ENCODE measurements around the gene PTPN11. TPM values are rescaled to one million over a fixed set of nuclear protein-coding genes. Genes with fewer than 3 reads are reported as not detected.

PTPN11 gene
- polyA plus RNA-seq, 1 experiment, result 46.1 TPM

DNA sequence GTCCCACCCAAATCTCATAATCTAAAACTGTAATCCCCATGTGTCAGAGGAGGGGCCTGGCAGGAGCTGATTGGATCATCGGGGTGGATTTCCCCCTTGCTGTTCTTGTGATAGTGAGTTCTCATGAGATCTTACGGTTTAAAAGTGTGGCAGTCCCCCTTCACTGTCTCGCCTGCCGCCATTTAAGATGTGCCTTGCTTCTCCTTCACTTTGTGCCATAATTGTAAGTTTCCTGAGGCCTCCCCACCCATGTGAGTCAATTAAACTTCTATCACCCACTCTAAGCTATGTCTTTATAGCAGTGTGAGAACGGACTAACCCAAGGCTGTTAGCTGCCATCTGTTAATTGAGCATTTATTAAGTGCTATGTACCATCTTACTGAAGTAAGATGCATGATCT, 105.1 kb downstream of the PTPN11 start:
- no peak for DNase-seq (ENCODE audit: low read depth)
- Histone ChIP-seq H3K4me3 (ENCODE audit: low read depth, low read length) (no peak overlapping the region), H3K36me3 (ENCODE audit: control insufficient read depth, insufficient read depth, low read length) (no peaks in the 10 kb centered on the region), H3K27me3 (ENCODE audit: control insufficient read depth, insufficient read depth, low read length) (no peaks in the 10 kb centered on the region)
- POLR2A ChIA-PET, result no interaction called here
- TF ChIP-seq, protein P1, sequence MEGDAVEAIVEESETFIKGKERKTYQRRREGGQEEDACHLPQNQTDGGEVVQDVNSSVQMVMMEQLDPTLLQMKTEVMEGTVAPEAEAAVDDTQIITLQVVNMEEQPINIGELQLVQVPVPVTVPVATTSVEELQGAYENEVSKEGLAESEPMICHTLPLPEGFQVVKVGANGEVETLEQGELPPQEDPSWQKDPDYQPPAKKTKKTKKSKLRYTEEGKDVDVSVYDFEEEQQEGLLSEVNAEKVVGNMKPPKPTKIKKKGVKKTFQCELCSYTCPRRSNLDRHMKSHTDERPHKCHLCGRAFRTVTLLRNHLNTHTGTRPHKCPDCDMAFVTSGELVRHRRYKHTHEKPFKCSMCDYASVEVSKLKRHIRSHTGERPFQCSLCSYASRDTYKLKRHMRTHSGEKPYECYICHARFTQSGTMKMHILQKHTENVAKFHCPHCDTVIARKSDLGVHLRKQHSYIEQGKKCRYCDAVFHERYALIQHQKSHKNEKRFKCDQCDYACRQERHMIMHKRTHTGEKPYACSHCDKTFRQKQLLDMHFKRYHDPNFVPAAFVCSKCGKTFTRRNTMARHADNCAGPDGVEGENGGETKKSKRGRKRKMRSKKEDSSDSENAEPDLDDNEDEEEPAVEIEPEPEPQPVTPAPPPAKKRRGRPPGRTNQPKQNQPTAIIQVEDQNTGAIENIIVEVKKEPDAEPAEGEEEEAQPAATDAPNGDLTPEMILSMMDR (IDR thresholded peaks at IDR 0.05; ENCODE audit: insufficient read depth, low read depth, low read length), result no peak
- CTCF ChIA-PET, result no interaction called here

DNA sequence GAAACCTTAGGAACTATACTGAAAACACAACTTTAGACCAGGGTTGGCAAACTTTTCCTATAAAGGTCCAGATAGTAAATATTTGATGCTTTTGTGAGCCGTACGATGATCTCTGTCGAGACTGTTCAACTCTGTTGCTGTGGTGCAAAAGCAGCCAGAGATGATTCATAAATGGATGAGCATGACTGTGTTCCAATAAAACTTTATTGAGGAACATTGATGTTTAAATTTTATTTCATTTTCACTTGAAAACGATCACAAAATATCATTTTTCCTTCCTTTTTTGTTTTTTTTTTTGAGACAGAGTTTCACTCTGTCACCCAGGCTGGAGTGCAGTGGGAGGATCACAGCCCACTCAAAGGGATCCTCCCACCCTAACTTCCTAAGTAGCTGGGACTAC, 105.5 kb downstream of the PTPN11 start:
- POLR2A ChIA-PET, result no interaction called here
- CTCF ChIA-PET, result no interaction called here
- Histone ChIP-seq H3K27me3 (ENCODE audit: control insufficient read depth, insufficient read depth, low read length) (no peaks in the 10 kb centered on the region), H3K36me3 (ENCODE audit: control insufficient read depth, insufficient read depth, low read length) (no peaks in the 10 kb centered on the region), H3K4me3 (ENCODE audit: low read depth, low read length) (no peak overlapping the region)
- no peak for DNase-seq (ENCODE audit: low read depth)
- TF ChIP-seq, protein P1 (IDR thresholded peaks at IDR 0.05; ENCODE audit: insufficient read depth, low read depth, low read length), result no peak

DNA sequence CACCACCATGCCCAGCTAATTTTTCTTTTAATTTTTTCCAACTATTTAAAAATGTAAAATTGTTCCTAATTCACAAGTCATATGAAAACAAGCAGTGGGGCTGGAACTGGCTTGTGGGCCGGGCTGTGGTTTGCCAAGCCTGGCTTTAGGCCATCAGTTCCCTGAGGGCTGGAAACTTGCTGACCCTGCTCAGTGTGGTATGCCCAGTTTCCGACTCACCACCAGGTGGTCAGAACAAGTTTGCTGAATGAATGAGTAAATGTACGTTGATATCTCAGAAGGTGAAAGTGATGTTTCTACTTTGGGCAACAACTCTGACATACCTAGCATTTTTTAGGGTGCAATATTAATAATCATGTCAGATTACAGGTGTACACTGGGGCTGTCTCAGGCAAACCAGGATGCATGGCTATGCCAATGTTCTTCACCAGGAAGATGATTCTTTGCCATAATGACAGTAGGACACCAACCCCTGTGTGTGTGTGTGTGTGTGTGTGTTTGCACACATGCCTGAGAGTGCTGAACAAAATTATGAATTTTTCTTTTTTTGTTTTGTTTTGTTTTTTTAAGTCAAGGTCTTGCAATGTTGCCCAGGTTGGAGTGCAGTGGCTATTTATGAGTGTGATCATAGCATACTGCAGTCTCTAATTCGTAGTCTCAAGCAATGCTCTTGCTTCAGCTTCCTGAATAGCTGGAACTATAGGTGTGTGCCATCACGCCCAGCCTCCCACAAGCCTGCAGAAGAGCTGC, 106.1 kb downstream of the PTPN11 start:
- Histone ChIP-seq H3K36me3 (ENCODE audit: control insufficient read depth, insufficient read depth, low read length) (no peaks in the 10 kb centered on the region), H3K4me3 (ENCODE audit: low read depth, low read length) (no peak overlapping the region), H3K27me3 (ENCODE audit: control insufficient read depth, insufficient read depth, low read length) (no peaks in the 10 kb centered on the region)
- no peak for DNase-seq (ENCODE audit: low read depth)
- ChIA-PET POLR2A (no interaction called here), CTCF (no interaction called here)
- TF ChIP-seq, protein P1 (IDR thresholded peaks at IDR 0.05; ENCODE audit: insufficient read depth, low read depth, low read length), result no peak

DNA sequence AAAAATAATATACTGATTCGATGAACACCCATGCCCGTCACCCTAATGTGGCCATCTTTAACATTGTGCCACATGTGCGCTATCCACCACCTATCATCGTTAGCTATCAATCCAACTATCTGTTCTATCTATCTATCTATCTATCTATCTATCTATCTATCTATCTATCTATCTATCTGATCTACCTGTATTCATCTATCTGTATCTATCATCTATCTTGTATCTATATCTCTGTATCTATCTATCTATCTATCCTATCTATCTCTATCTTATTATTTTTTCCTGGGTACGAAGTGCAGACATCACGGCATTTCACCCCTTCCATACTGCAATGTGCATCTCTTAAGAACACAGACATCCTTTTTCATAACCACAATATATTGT, 106.7 kb downstream of the PTPN11 start:
- Histone ChIP-seq H3K36me3 (ENCODE audit: control insufficient read depth, insufficient read depth, low read length) (no peaks in the 10 kb centered on the region), H3K27me3 (ENCODE audit: control insufficient read depth, insufficient read depth, low read length) (no peaks in the 10 kb centered on the region), H3K4me3 (ENCODE audit: low read depth, low read length) (no peak overlapping the region)
- TF ChIP-seq, protein P1 (IDR thresholded peaks at IDR 0.05; ENCODE audit: insufficient read depth, low read depth, low read length), result no peak
- CTCF ChIA-PET, result no interaction called here
- no peak for DNase-seq (ENCODE audit: low read depth)
- POLR2A ChIA-PET, result no interaction called here

DNA sequence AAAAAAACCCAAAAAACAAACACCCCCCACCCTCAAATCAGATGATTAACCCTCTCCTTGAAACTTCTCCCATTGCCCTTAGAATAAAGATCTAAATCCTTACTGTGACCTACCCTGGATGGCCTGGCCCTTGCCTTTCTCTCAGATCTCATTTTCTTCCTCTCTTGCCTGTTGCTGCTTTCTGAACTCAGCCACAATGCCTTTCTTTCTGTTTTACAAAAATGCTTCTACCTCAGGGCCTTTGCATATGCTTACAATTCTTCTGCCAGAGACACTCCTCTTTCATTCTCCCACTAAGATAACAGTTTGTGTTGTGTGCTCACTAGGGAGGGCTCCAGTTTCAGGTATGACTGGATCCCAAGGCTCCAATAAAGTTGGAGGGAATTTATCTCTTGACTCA, 108.3 kb downstream of the PTPN11 start:
- POLR2A ChIA-PET, result no interaction called here
- CTCF ChIA-PET, result no interaction called here

More for the DNA sequence above, 108.3 kb downstream of the PTPN11 start:
- no peaks in the 10 kb centered on the region for H3K27me3 ChIP-seq (ENCODE audit: control insufficient read depth, insufficient read depth, low read length)
- no peak overlapping the region for H3K4me3 ChIP-seq (ENCODE audit: low read depth, low read length)
- H3K36me3 ChIP-seq (ENCODE audit: control insufficient read depth, insufficient read depth, low read length), result no peaks in the 10 kb centered on the region
- DNase-seq (ENCODE audit: low read depth), result no peak
- TF ChIP-seq, protein P1 (IDR thresholded peaks at IDR 0.05; ENCODE audit: insufficient read depth, low read depth, low read length), result no peak
